Measurements from ENCODE around the gene LETM1.

Gene LETM1

GRCh38 chr4:1772853-1773538 lies 83.0 kb downstream of the LETM1 start:
- peak overlapping the region in 4 of 11 experiments; percentile 22 to 65 (median 48); a peak in 5 of 22 replicates for H3K9ac ChIP-seq
- no peak overlapping the region for H3K4me3 ChIP-seq
- peak overlapping the region in 10 of 11 experiments; percentile 35 to 92 (median 84); a peak in 21 of 22 replicates for H3K4me2 ChIP-seq
- no peak for TF ChIP-seq Cebpa-rat (IDR thresholded peaks at IDR 0.05)
- H3K36me3 ChIP-seq, result no peaks in the 10 kb centered on the region
- H3K4me1 ChIP-seq, result peaks cover 52 to 98% (median 92%) of the 10 kb centered on the region in 10 experiments
- peaks cover 0 to 46% (median 19%) of the 10 kb centered on the region in 11 experiments; a peak in 15 of 22 replicates for H4K20me1 ChIP-seq
- peaks cover 22 to 35% (median 30%) of the 10 kb centered on the region in 11 experiments; a peak in 20 of 22 replicates for H3K27me3 ChIP-seq
- H3K9me3 ChIP-seq (replicated peaks in 1 of 11), result no peaks in the 10 kb centered on the region
- H3K27ac ChIP-seq, result no peak overlapping the region

- Histone ChIP-seq H3K36me3 (no peaks in the 10 kb centered on the region), H3K4me1 (peaks cover 52 to 90% (median 89%) of the 10 kb centered on the region in 10 experiments), H3K4me3 (no peak overlapping the region; a peak in 1 of 20 replicates), H3K27ac (no peak overlapping the region), H3K9me3 (replicated peaks in 1 of 11) (no peaks in the 10 kb centered on the region), H3K9ac (peak overlapping the region in 6 of 11 experiments; percentile 10 to 54 (median 28); a peak in 5 of 22 replicates), H3K4me2 (peak overlapping the region; percentile 69 to 92 (median 84)), H4K20me1 (peaks cover 0 to 47% (median 19%) of the 10 kb centered on the region in 11 experiments; a peak in 15 of 22 replicates), H3K27me3 (peaks cover 24 to 47% (median 34%) of the 10 kb centered on the region in 11 experiments; a peak in 20 of 22 replicates)
- no peak for TF ChIP-seq Cebpa-rat (IDR thresholded peaks at IDR 0.05)
These were observed 84.2 kb downstream of the LETM1 start for GRCh38 chr4:1771555-1772305.

DNA sequence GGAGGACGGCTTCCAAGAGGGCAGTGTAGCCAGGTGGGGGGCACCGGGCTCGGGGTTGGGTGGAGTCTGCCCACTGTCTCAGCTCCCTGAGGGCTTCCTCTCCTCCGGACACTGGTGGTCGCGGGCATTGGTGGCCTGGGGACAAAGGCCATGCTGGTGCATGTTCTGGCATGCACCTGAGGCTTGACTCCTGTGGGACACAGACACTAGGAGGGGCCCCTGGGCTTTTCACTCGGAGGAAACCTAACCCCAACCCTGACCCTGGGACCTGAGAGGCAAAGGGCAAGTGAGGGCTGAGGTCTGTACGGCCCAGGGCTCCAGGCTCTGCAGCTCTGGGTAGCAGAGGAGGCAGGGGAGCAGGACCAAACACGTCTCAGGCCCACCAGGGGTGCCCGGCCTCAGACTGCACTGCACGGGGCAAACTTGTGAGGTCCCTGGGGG lies 85.1 kb downstream of the LETM1 start:
- peaks cover 24 to 56% (median 43%) of the 10 kb centered on the region in 11 experiments; a peak in 20 of 22 replicates for H3K27me3 ChIP-seq
- H3K27ac ChIP-seq, result no peak overlapping the region
- peak overlapping the region; percentile 69 to 92 (median 84); a peak in 21 of 22 replicates for H3K4me2 ChIP-seq
- peaks cover 42 to 90% (median 88%) of the 10 kb centered on the region in 10 experiments for H3K4me1 ChIP-seq
- peak overlapping the region in 3 of 11 experiments; percentile 32 to 49 (median 41); a peak in 1 of 22 replicates for H3K9ac ChIP-seq
- H4K20me1 ChIP-seq, result peaks cover 0 to 57% (median 19%) of the 10 kb centered on the region in 11 experiments; a peak in 15 of 22 replicates
- TF ChIP-seq Cebpa-rat (IDR thresholded peaks at IDR 0.05), result no peak
- H3K36me3 ChIP-seq, result no peaks in the 10 kb centered on the region
- H3K4me3 ChIP-seq, result no peak overlapping the region
- no peaks in the 10 kb centered on the region for H3K9me3 ChIP-seq (replicated peaks in 1 of 11)

DNA sequence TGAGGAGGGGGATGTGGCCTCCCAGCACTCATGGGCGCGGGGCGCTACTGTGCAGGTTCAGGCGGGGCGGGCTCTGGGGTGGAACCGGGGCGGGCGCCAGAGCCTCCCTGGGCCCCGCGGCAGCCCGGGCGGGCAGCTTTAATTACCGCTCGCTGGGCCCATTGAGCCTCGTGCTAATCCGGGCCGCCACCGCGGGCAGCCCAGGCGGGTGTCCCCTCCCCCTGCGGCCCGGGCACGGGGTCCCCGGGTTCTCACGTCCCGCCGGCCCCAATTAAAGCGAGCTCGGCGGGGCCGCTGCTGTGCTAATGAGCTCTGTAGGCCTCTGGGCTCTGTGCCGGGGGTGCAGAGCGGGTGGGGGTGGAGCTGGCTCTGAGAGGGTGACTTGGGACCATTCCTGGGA lies 85.7 kb downstream of the LETM1 start:
- Histone ChIP-seq H3K9ac (no peak overlapping the region), H3K36me3 (no peaks in the 10 kb centered on the region), H3K27me3 (peaks cover 26 to 62% (median 48%) of the 10 kb centered on the region in 11 experiments; a peak in 20 of 22 replicates), H3K4me1 (peaks cover 37 to 90% (median 82%) of the 10 kb centered on the region in 10 experiments), H3K4me3 (no peak overlapping the region), H3K9me3 (replicated peaks in 1 of 11) (no peaks in the 10 kb centered on the region), H3K27ac (no peak overlapping the region), H4K20me1 (peaks cover 0 to 58% (median 22%) of the 10 kb centered on the region in 11 experiments; a peak in 15 of 22 replicates), H3K4me2 (peak overlapping the region in 9 of 11 experiments; percentile 78 to 92 (median 84); a peak in 16 of 22 replicates)
- no peak for TF ChIP-seq Cebpa-rat (IDR thresholded peaks at IDR 0.05)

DNA sequence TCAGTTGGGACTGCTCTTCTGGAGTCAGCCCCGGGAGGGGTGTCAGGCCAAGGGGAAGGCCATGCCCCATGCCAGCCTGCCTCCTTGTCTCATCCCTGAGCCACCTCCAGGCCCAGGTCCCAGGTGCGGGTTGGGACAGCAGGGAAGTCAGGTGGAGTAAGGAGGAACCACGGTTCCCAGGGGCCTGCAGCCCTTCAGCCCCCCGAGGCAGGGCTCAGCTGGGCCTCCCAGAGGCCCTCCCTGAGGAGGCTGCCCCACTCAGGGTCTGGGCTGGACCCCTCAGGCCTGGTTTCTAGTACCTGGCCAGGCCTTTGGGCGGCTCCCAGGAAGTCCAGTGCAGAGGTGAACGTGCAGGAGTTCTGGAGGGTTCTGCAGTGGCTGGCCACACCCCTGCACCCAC lies 86.3 kb downstream of the LETM1 start:
- no peak overlapping the region for H3K27ac ChIP-seq
- no peaks in the 10 kb centered on the region for H3K9me3 ChIP-seq (replicated peaks in 1 of 11)
- peaks cover 30 to 67% (median 54%) of the 10 kb centered on the region in 11 experiments; a peak in 20 of 22 replicates for H3K27me3 ChIP-seq
- peaks cover 36 to 87% (median 77%) of the 10 kb centered on the region in 10 experiments for H3K4me1 ChIP-seq
- no peaks in the 10 kb centered on the region for H3K36me3 ChIP-seq
- H3K4me3 ChIP-seq, result no peak overlapping the region
- no peak for TF ChIP-seq Cebpa-rat (IDR thresholded peaks at IDR 0.05)
- peak overlapping the region in 9 of 11 experiments; percentile 78 to 92 (median 84); a peak in 17 of 22 replicates for H3K4me2 ChIP-seq
- H4K20me1 ChIP-seq, result peaks cover 0 to 63% (median 22%) of the 10 kb centered on the region in 11 experiments; a peak in 15 of 22 replicates
- H3K9ac ChIP-seq, result 0 out of 22 replicates have a peak overlapping the region, but pooled peaks of 2 of the 11 experiments have one; percentile 21 to 31

DNA sequence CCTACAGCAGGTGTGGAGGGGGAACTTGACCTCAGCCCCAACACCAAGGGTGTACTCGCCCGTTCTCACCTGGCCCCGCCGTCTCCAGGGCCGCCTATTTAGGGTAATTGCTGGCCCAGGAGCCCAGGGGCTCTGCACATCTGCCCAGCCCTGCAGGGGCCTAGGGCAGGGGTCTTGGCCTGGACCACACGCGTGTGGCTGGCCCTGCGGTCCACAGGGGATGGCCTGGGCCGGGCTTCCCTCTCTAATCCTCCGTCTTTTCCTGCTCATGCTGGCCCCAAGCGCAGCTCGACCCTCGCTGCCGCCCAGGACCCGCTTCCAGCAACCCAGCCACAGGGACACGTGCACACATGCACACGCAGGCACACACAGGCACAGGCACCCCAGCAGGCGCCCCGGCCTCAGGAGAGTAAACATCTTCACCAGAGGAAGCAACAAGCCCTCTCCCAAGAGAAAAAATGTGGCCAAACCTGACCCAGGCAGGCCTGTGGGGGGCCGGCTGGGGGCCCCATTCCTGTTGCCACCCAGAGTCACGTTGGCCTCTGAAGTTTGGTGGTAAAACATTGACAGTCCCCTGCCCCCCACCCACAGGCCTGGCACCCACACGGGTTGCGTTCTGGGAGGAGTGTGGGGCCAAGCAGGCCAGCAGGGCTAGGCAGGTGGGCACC lies 87.5 kb downstream of the LETM1 start:
- peaks cover 0 to 69% (median 22%) of the 10 kb centered on the region in 11 experiments; a peak in 15 of 22 replicates for H4K20me1 ChIP-seq
- H3K27ac ChIP-seq, result no peak overlapping the region
- H3K27me3 ChIP-seq, result peaks cover 41 to 79% (median 66%) of the 10 kb centered on the region in 11 experiments; a peak in 21 of 22 replicates
- H3K9ac ChIP-seq, result peak overlapping the region in 4 of 11 experiments; percentile 21 to 31 (median 24); a peak in 6 of 22 replicates
- H3K4me1 ChIP-seq, result peaks cover 40 to 81% (median 70%) of the 10 kb centered on the region in 10 experiments
- no peak for TF ChIP-seq Cebpa-rat (IDR thresholded peaks at IDR 0.05)
- peak overlapping the region; percentile 3 to 92 (median 84); a peak in 19 of 22 replicates for H3K4me2 ChIP-seq
- H3K9me3 ChIP-seq (replicated peaks in 1 of 11), result no peaks in the 10 kb centered on the region
- H3K36me3 ChIP-seq, result no peaks in the 10 kb centered on the region
- H3K4me3 ChIP-seq, result peak overlapping the region in 3 of 10 experiments; percentile 1 to 31 (median 3); a peak in 1 of 20 replicates

- H3K36me3 ChIP-seq, result no peaks in the 10 kb centered on the region
- H3K9ac ChIP-seq, result peak overlapping the region in 4 of 11 experiments; percentile 21 to 62 (median 46); a peak in 5 of 22 replicates
- H3K4me3 ChIP-seq, result peak overlapping the region; percentile 41 to 70 (median 53); a peak in 14 of 20 replicates
- peaks cover 46 to 85% (median 72%) of the 10 kb centered on the region in 11 experiments; a peak in 21 of 22 replicates for H3K27me3 ChIP-seq
- H3K27ac ChIP-seq, result no peak overlapping the region
- no peak for TF ChIP-seq Cebpa-rat (IDR thresholded peaks at IDR 0.05)
- H3K4me1 ChIP-seq, result peaks cover 35 to 74% (median 64%) of the 10 kb centered on the region in 10 experiments
- peaks cover 0 to 69% (median 22%) of the 10 kb centered on the region in 11 experiments; a peak in 15 of 22 replicates for H4K20me1 ChIP-seq
- peak overlapping the region; percentile 55 to 92 (median 84) for H3K4me2 ChIP-seq
- no peaks in the 10 kb centered on the region for H3K9me3 ChIP-seq (replicated peaks in 1 of 11)
These were observed 88.1 kb downstream of the LETM1 start for GRCh38 chr4:1767770-1768366.
